ENCODE data around the gene RC3H2.

DNA sequence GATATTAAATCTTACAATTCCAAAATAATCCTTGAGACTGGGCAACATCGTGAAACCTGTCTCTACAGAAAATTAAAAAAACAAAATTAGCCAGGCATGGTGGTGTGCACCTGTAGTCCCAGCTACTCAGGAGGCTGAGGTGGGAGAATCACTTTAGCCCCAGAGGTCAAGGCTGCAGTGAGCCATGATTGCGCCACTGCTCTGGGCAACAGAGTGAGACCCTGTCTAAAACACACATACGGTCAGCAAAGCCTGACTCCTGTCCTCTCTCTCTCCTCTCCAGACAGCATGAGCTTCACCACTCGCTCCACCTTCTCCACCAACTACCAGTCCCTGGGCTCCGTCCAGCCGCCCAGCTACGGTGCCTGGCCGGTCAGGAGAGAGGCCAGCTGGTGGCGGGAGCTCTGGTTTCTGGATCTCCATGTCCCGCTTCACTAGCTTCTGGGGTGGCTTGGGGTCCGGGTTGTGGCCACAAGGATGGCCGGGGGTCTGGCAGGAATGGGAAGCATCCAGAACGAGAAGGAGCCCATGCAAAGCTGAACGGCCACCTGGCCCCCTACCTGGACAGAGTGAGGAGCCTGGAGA is 67.8 kb downstream of the RC3H2 start:
- TF ChIP-seq, protein P1, sequence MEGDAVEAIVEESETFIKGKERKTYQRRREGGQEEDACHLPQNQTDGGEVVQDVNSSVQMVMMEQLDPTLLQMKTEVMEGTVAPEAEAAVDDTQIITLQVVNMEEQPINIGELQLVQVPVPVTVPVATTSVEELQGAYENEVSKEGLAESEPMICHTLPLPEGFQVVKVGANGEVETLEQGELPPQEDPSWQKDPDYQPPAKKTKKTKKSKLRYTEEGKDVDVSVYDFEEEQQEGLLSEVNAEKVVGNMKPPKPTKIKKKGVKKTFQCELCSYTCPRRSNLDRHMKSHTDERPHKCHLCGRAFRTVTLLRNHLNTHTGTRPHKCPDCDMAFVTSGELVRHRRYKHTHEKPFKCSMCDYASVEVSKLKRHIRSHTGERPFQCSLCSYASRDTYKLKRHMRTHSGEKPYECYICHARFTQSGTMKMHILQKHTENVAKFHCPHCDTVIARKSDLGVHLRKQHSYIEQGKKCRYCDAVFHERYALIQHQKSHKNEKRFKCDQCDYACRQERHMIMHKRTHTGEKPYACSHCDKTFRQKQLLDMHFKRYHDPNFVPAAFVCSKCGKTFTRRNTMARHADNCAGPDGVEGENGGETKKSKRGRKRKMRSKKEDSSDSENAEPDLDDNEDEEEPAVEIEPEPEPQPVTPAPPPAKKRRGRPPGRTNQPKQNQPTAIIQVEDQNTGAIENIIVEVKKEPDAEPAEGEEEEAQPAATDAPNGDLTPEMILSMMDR (IDR thresholded peaks at IDR 0.05): no peak
- TF ChIP-seq POLR2A (IDR thresholded peaks at IDR 0.05): no peak
- no peak for TF ChIP-seq EP300 (IDR thresholded peaks at IDR 0.05)
